GM18508 (cell line): ENCODE results near the gene CCDC73.
"Not testable (repeated sequence)": the region's sequence is repeated elsewhere in the genome, so short reads cannot be mapped to it uniquely, and the experiment has no call there.

Experiments
- ATAC-seq: cut with Tn5 transposase; IDR thresholded peaks from one replicate; pipeline ENCODE4 v1.9.1; 2021; ENCODE audit warnings: moderate number of reproducible peaks; ENCODE audit not compliant: insufficient read depth, unreplicated experiment

Gene CCDC73

DNA sequence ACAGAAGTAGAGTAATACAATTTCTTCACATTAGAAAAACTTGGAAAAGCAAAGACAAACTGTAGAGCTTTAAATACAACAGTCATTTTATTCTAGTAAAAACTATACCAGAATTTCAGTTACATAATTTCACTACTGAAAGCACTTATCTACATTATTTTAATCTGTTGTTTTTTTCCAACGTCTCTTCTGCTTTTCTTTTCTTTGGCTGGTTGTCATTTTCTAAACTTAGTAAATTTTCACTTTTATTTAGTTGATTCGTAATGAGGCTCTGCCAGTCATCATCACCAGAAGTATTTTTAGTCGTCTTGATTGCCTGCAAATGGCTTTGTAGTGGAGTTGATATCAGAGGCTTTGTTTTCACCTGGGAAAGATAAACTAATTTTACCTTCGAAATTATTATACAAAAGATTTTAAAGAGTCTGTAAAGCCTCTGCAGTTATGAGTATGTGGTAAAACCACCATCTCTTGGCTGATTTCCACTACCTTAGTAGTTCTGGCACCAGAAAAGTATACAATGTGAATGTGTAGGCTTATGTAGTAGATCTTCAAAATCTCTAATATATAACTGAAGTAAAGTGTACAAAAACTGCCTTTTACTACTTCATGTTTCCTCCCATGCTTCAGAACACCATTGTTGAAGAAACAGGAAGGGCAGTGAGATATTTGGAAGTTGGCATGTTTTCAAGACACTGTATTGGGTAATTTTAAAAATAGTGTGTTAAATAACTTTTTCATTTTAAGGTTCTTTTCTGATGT, 191.6 kb downstream of the CCDC73 start:
- ATAC-seq, result no peak

GRCh38 chr11:32597921-32598320, 196.5 kb downstream of the CCDC73 start:
- no peak for ATAC-seq

GRCh38 chr11:32596114-32596513, 198.3 kb downstream of the CCDC73 start:
- not testable (repeated sequence) for ATAC-seq

- ATAC-seq, result no peak
These were observed 200.2 kb downstream of the CCDC73 start for GRCh38 chr11:32594272-32594671.

DNA sequence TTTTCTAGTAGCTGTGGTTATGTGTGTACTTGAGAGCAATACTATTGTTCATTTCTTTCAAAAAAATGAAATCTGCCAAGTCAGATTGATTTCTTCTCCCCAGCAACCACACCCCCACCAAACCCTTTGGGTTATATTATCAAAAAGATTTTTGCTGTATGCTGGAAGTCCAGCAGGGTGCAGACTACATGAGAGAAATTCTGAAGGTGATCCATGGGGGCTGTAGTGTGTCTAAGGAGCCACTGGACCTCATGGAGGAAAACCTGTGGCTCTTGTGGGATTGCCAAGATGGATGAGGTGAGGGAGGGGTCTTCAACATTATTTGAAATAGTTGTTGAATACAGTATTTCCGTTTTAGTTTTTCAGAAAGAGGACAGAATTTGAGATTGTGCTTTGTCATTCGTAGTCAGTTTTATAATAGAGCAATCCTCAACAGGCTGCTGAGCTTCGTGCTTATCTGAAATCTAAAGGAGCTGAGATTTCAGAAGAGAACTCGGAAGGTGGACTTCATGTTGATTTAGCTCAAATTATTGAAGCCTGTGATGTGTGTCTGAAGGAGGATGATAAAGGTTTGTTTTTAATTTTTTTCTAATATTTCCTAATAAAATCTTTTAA, 207.8 kb downstream of the CCDC73 start:
- no peak for ATAC-seq

DNA sequence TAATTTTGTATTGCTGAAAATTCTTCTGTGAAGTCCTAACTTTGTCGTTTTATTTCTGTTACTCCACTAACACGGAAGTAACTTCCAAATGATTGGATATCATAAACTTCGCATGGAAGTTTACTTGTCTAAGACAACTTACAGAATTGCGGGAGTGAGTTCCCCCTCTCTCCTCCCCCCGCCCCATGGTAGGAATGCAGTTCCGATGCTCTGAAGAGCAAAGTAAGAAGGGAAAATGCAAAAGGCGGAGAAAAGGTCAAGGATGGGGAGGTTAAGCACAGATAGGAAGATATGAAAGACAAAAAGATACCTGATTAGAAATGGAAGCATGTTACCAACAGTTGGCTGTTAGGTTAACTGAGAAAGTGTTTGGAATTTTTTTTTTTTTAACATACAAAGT, 209.5 kb downstream of the CCDC73 start:
- no peak for ATAC-seq

DNA sequence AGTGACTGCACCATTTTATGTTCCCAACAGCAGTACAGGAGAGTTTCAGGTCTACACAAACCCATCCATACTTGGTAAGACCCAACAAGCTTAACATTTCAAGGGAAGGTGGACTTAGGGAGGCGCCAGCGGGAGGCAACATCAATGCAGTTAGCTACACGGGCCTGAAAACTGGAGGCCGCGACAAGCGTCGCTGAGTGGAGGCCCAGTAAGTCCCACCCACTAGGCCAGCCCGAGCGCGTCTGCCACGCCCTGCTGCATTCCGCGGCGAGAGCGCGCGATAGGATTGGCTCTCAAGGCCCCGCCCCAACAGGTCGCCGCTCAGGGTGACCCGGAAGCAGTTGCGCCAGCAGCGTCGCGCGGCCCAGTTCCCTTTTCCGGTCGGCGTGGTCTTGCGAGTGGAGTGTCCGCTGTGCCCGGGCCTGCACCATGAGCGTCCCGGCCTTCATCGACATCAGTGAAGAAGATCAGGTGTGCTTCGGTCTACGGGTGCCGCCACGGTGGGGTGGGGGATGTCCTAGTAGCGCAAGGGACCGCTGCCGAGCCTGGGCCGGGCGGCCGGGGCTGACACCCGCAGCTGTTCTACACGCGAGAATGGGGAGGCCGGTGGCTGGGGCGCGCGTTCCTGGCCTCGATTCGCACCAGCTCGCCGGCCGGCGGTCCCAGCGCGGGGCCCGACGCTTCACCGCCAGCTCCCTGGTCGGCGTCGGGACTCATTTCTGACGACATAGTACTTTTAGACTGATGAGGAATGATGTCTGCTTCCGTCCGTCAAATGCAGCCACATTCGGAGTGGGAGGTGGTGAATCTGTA, 210.8 kb downstream of the CCDC73 start, which contains the start of gene EIF3M:
TSS of gene EIF3M (plus strand) at position 373 of the 813 bp plus-strand sequence. CDS start at position 430, 57 bp downstream.
- ATAC-seq, result peak; percentile 83

DNA sequence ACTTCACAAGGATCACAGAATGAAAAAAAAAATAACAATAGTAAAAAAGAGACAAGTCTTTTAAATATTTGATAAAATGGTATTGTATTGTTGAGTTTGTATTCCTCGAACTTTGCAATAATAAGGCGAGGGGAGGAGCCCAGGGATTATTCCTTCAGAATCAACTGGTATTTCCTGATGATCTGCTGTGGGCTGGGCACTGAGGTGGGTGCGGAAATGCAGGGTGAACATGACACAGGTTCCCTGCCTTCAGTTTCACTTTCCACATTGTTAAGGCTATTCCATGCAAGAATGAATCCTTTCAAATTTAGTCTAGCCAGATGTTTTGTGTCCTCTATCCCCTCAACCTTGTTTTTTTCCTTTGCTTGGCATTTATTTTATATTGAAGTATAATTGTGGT, 212.9 kb downstream of the CCDC73 start:
- ATAC-seq, result no peak

- ATAC-seq, result no peak
These were observed 213.5 kb downstream of the CCDC73 start for GRCh38 chr11:32580967-32581366.

- no peak for ATAC-seq
These were observed 218.0 kb downstream of the CCDC73 start for GRCh38 chr11:32576456-32576855.

DNA sequence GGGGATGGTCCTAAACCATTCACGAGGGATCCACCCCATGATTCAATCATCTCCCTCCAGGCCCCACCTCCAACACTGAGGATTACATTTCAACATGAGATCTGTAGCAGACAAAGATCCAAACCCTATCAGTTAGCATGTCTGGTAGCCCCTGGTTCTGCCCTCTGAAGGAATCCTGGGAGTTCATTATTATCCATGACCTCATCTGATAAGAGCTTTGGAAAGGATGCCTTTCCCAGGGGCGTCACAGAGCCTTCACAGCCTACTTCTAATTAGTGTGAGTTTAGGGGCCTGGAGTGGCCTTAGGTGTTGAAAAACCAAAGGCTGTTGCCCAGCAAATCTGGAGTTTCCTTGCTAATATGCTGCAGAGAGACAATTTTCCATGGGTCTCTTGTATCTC, 219.4 kb downstream of the CCDC73 start:
- ATAC-seq, result no peak

- no peak for ATAC-seq
These were observed 220.0 kb downstream of the CCDC73 start for GRCh38 chr11:32574421-32574820.

DNA sequence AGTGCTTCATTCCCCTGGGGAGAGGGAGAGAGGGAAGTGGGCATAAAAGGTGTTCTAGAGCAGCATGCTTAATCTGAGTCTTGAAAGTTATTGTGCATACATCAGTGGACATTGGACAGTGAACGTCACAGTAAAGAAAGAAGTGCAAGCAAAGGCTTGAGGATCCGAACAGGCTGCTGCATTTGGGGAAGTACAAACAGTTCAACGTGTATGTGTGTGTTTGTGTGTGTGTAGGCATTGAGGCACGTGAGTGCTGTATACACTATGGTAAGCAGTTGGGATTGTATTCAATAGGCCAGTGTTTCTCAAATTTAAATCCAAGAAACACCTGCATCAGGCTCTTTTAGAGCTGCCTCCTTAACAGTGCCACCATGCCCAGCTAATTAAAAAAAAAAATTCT, 221.2 kb downstream of the CCDC73 start:
- no peak for ATAC-seq

GRCh38 chr11:32571039-32571438, 223.4 kb downstream of the CCDC73 start:
- ATAC-seq, result no peak

DNA sequence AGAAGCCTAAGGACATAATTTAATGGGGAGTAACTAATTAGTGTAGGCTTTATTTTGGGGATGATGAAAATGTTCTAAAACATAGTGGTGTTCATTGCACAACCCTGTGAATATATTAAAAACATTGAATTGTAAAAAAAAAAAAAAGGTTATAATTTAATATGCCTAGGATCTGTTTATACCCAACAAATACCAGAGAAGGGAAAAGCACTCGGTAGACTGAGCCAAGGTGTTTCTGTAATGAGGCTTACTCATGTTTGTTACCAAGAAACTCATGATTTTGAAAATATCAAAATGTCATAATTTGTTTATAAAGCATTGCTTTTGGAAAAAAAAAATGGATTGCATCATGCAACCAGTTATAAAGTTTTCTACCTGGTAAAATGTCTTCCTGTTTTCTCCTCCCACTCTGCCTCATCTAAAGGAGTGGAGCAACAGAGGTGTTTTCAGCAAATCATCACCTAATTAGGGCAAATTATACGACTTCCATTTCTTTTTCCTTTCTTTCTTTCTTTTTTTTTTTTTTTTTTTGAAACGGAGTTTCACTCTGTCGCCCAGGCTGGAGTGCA, 225.1 kb downstream of the CCDC73 start:
- no peak for ATAC-seq

- no peak for ATAC-seq
These were observed 227.3 kb downstream of the CCDC73 start for GRCh38 chr11:32567154-32567553.

- no peak for ATAC-seq
These were observed 227.9 kb downstream of the CCDC73 start for GRCh38 chr11:32566517-32566916.

- no peak for ATAC-seq
These were observed 230.9 kb downstream of the CCDC73 start for GRCh38 chr11:32563600-32563959.

GRCh38 chr11:32562839-32563599, 231.4 kb downstream of the CCDC73 start:
- no peak for ATAC-seq

DNA sequence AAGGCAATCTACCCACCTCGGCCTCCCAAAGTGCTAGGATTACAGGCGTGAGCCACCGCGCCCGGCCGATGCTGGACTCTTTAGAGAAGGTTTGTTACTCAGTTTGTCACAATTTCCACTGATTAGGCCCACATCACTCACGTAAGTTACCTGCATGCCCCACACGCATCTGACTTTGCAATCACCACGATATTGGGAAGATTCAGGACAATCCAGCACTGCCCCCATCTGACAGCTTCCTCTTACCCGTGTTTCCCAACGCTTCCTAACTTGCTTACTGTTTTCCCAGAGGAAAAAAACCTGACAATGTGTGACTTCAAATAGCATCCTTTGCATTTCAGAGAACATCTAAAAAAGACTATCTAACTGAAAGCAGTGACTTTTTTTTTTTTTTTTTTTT, 232.6 kb downstream of the CCDC73 start:
- ATAC-seq, result no peak
